PFSK-1 (cell line): ENCODE data around the gene RYR2.

ENCODE experiments used
- POLR2AphosphoS5 ChIP-seq: IDR thresholded peaks from 2 replicates; pipeline ENCODE4 v1.6.1; 2012; ENCODE audit warnings: low read depth, mild to moderate bottlenecking, control low read depth, low read length, moderate library complexity
- TAF1 ChIP-seq: IDR thresholded peaks from 2 replicates; pipeline ENCODE4 v1.6.1; 2012; ENCODE audit warnings: low read length, control low read depth, borderline replicate concordance; ENCODE audit not compliant: insufficient read depth
- TF ChIP-seq, protein P1 (sequence below), 2 experiments: IDR thresholded peaks; 2 replicates each; pipeline versions ENCODE4 v1.6.1 to v1.8.0; 2011 to 2012; ENCODE audit warnings: low read depth in 2 of 2, low read length in 2 of 2, control low read depth in 1 of 2, inconsistent platforms in 1 of 2, mild to moderate bottlenecking in 1 of 2, moderate library complexity in 1 of 2; ENCODE audit not compliant: insufficient read depth in 1 of 2

DNA sequence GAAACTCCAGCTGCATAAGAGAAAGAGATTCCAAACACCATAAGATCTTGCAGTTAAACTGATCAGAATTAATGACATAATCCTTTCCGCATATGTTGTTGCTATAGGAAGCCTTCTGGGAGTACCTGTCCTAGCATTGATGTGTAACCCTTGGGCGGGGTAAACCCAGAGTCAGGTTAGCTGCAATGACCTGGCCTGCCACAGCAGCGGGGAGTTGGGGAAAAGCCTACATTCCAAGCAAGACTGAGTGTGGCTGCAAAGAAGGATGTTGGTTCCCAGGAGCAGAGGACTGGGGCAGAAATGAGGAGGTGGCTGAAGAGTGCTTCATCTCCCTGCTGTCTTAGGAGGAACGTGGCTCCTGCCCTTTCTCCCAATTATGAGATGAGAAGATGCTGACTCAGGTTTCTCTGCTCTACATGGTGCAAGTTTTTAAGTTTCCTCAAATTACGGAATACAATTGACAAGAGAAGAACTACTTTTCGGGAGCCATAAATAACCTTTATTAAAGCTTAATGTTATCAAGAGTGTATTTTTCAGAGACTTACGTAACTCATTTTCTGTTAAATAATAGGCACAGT, 142.1 kb downstream of the RYR2 start:
- TF ChIP-seq POLR2AphosphoS5 (no peak), TAF1 (no peak)
- TF ChIP-seq, protein P1, sequence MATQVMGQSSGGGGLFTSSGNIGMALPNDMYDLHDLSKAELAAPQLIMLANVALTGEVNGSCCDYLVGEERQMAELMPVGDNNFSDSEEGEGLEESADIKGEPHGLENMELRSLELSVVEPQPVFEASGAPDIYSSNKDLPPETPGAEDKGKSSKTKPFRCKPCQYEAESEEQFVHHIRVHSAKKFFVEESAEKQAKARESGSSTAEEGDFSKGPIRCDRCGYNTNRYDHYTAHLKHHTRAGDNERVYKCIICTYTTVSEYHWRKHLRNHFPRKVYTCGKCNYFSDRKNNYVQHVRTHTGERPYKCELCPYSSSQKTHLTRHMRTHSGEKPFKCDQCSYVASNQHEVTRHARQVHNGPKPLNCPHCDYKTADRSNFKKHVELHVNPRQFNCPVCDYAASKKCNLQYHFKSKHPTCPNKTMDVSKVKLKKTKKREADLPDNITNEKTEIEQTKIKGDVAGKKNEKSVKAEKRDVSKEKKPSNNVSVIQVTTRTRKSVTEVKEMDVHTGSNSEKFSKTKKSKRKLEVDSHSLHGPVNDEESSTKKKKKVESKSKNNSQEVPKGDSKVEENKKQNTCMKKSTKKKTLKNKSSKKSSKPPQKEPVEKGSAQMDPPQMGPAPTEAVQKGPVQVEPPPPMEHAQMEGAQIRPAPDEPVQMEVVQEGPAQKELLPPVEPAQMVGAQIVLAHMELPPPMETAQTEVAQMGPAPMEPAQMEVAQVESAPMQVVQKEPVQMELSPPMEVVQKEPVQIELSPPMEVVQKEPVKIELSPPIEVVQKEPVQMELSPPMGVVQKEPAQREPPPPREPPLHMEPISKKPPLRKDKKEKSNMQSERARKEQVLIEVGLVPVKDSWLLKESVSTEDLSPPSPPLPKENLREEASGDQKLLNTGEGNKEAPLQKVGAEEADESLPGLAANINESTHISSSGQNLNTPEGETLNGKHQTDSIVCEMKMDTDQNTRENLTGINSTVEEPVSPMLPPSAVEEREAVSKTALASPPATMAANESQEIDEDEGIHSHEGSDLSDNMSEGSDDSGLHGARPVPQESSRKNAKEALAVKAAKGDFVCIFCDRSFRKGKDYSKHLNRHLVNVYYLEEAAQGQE (IDR thresholded peaks at IDR 0.05; ENCODE audit: insufficient read depth in 1 of 2, low read depth in 2 of 2, low read length in 2 of 2) = no peak
